ENCODE results near the gene MEOX1.

DNA sequence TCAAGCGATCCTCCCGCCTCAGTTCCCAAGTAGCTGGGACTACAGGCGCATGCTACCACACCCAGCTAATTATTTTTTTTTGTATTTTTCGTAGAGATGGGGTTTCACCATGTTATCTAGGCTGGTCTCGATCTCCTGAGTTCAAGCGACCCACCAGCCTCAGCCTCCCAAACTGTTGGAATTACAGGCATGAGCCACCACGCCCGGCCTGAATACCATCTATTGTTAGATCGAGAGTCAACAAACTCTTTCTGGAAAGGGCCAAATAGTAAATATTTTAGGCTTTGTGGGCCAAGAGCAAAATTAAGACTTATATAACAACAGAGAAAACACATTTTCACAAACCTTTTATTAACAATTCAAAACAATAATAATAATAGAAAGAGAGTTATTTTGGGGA is 41.6 kb downstream of the MEOX1 start:
- TF ChIP-seq CTCF (conservative IDR thresholded peaks at IDR 0.05) (no peak), EZH2 (IDR thresholded peaks at IDR 0.05; ENCODE audit: low read depth) (no peak)
